ENCODE data around the gene PLEKHA7.

PLEKHA7 gene

DNA sequence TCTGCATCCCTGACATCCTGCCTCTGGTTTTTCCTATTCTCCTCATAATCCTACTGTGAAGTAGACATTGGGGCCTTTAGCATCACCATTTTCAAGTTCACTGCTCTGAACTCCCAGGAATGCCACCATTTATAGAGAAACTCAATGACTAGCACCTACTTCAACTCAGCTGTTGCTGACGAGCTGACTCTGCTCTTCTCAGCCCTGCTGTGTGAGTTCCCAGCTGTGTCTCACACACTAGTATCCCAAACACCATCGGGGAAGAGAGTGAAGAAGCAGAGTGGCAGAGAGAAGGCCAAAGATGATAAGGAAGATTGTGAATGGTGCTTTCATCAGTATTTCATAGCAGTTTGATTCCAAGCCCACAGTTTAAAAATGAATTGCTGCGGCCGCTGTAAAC lies 71.9 kb downstream of the PLEKHA7 start:
- no peak overlapping the region for H3K4me3 ChIP-seq (ENCODE audit: low read length)
- TF ChIP-seq, protein P1, sequence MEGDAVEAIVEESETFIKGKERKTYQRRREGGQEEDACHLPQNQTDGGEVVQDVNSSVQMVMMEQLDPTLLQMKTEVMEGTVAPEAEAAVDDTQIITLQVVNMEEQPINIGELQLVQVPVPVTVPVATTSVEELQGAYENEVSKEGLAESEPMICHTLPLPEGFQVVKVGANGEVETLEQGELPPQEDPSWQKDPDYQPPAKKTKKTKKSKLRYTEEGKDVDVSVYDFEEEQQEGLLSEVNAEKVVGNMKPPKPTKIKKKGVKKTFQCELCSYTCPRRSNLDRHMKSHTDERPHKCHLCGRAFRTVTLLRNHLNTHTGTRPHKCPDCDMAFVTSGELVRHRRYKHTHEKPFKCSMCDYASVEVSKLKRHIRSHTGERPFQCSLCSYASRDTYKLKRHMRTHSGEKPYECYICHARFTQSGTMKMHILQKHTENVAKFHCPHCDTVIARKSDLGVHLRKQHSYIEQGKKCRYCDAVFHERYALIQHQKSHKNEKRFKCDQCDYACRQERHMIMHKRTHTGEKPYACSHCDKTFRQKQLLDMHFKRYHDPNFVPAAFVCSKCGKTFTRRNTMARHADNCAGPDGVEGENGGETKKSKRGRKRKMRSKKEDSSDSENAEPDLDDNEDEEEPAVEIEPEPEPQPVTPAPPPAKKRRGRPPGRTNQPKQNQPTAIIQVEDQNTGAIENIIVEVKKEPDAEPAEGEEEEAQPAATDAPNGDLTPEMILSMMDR (conservative IDR thresholded peaks at IDR 0.05; ENCODE audit: low read length): no peak
- DNase-seq (ENCODE audit: low read depth): no peak

DNA sequence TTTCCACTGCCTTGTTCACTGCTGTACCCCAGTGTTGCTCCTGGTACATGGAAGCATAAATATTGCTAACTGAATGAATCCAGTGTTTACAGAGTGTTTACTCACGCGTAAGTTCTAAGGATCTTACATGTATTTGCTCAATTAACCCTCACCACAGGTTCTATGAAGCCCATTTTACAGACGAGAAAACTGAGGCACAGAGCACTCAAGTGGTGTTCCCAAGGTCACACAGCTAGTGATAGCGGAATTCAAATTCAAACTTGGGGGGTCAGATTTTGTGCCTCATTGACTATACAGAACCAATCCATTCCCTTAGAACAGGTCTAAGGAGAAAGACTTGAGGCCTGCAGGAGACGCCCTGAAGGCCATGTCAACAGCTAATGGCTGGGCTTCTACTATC lies 72.3 kb downstream of the PLEKHA7 start:
- H3K4me3 ChIP-seq (ENCODE audit: low read length): no peak overlapping the region
- TF ChIP-seq, protein P1 (conservative IDR thresholded peaks at IDR 0.05; ENCODE audit: low read length): no peak
- DNase-seq (ENCODE audit: low read depth): no peak

- DNase-seq (ENCODE audit: low read depth): no peak
- TF ChIP-seq, protein P1 (conservative IDR thresholded peaks at IDR 0.05; ENCODE audit: low read length): no peak
- H3K4me3 ChIP-seq (ENCODE audit: low read length): no peak overlapping the region
Observed at GRCh38 chr11:16938061-16938460, 76.2 kb downstream of the PLEKHA7 start.

- no peak for DNase-seq (ENCODE audit: low read depth)
- TF ChIP-seq, protein P1 (conservative IDR thresholded peaks at IDR 0.05; ENCODE audit: low read length): no peak
- H3K4me3 ChIP-seq (ENCODE audit: low read length): no peak overlapping the region
Observed at GRCh38 chr11:16936643-16937042, 77.6 kb downstream of the PLEKHA7 start.

DNA sequence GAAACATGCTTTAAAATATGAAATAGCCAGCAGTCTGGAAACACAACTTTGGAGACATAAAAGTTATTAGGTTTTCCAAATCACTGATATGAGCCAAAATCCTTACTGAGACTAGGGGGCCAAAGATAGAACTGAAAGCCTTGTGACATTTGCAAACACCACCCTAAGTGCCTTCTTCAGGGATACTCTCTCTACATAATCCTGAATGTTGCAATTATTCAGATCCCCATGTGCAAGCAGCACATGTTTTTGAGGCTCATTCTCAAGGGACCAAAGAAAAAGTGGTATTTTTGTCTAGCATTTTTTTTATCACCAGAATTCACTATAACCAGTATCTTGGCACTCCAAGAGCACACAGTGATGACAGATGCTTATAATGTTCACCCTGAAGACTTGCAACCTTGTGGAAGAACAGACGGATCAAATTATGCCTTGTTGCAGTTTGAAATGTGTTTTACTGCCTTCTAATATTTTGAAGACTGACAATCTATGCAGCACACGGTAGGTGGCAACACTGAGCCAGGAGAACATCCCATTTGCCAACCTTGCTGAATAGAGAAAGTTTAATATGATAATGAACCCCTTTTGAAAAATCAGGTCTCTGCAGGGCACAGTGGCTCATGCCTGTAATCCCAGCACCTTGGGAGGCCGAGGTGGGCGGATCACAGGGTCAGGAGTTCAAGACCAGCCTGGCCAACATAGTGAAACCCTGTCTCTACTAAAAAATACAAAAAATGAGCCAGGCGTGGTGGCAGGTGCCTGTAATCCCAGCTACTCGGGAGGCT lies 78.5 kb downstream of the PLEKHA7 start:
- peak; percentile 73 for DNase-seq (ENCODE audit: low read depth)
- H3K4me3 ChIP-seq (ENCODE audit: low read length): no peak overlapping the region
- TF ChIP-seq, protein P1 (conservative IDR thresholded peaks at IDR 0.05; ENCODE audit: low read length): peak; percentile 81

DNA sequence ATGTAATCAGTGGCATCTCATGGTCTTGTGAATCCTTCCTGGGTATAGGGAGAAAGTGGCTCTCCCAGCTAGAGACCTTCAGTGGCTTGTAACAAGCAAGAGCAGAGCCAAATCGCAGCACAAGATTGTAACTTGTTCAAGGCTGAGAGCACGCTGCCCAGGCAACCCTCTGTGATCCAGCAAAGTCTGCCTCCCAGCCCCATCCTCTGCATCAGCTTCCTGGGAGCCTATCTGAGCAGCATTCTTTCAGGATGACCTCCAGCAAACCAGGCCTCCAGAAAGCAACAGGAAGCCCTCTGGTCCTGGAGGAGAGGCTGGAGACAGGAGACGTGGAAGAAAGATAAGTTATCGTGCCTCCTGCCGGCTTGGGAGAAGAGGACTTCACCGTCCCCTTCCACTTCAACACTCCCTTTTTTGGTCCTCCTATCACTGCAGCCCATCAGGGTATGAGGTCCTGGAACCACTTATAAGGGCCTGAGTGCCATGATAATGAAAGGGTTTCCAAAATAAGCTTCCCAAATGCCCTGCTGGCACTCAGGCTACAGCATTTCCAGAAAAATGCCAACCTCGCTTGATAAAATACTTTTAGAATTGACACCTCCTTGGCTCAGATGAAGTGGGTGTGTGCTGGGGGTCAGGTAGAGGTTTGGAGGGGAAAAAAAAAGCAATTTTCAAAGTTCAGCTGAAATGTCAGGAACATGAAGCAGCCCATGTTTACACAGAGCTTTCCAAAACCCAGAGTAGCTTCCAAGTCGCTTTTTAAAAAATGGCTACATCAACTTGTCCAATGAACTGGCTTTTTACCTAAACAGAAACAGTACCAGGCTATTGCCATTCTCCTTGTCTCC lies 80.2 kb downstream of the PLEKHA7 start:
- TF ChIP-seq, protein P1 (conservative IDR thresholded peaks at IDR 0.05; ENCODE audit: low read length): no peak

More for the DNA sequence above, 80.2 kb downstream of the PLEKHA7 start:
- H3K4me3 ChIP-seq (ENCODE audit: low read length): no peak overlapping the region
- DNase-seq (ENCODE audit: low read depth): no peak

Data from AG10803 (cell line).